HepG2 (cell line): ENCODE data around the gene ATP2A3. TPM values are rescaled to one million over a fixed set of nuclear protein-coding genes. Genes with fewer than 3 reads are reported as not detected.

ENCODE experiments used
- FOXK2 ChIP-seq: fragments of 450-650 bp; IDR thresholded peaks from 2 replicates; pipeline ENCODE4 v1.6.1; 2016
- JUNB ChIP-seq: sonication (generic); formaldehyde crosslinking; IDR thresholded peaks from 2 replicates; pipeline ENCODE4 v1.8.0; 2022; ENCODE audit warnings: missing genetic modification reagents, mild to moderate bottlenecking, borderline replicate concordance
- KAT8 ChIP-seq: IDR thresholded peaks from 2 replicates; pipeline ENCODE4 v1.6.1; 2016; ENCODE audit warnings: missing genetic modification reagents, missing compliant biosample characterization
- POLR2A ChIP-seq, 2 experiments: IDR thresholded peaks; 2 replicates each; pipeline ENCODE4 v1.6.1; 2011; ENCODE audit warnings: low read depth in 2 of 2, low read length in 2 of 2, mild to moderate bottlenecking in 1 of 2, moderate library complexity in 1 of 2; ENCODE audit not compliant: insufficient read depth in 1 of 2
- SMC3 ChIP-seq: IDR thresholded peaks from 2 replicates; pipeline ENCODE4 v1.6.1; 2011; ENCODE audit warnings: low read length, improper control_type of control experiment
- STAG1 ChIP-seq: sonication (generic); formaldehyde crosslinking; IDR thresholded peaks from 2 replicates; pipeline ENCODE4 v1.4.0; 2020; ENCODE audit warnings: missing genetic modification reagents
- SYNCRIP ChIP-seq: fragments of 200-400 bp; formaldehyde crosslinking; IDR thresholded peaks from 2 replicates; pipeline ENCODE4 v1.6.1; 2018; ENCODE audit warnings: mild to moderate bottlenecking, low read depth, low read length; ENCODE audit not compliant: insufficient read depth
- ZFX ChIP-seq: sonication (generic); formaldehyde crosslinking; IDR thresholded peaks from 2 replicates; pipeline ENCODE4 v1.4.0; 2020; ENCODE audit warnings: mild to moderate bottlenecking, low read depth, missing genetic modification reagents, moderate library complexity
- ZNF121 ChIP-seq: sonication (generic); formaldehyde crosslinking; IDR thresholded peaks from 2 replicates; pipeline ENCODE4 v1.5.0; 2020; ENCODE audit warnings: mild to moderate bottlenecking, missing genetic modification reagents
- ZNF225 ChIP-seq: sonication (generic); formaldehyde crosslinking; IDR thresholded peaks from 2 replicates; pipeline ENCODE4 v1.4.0; 2020; ENCODE audit warnings: mild to moderate bottlenecking, missing genetic modification reagents
- ZNF552 ChIP-seq: sonication (generic); formaldehyde crosslinking; IDR thresholded peaks from 2 replicates; pipeline ENCODE4 v1.9.0; 2022; ENCODE audit warnings: missing genetic modification reagents, mild to moderate bottlenecking, borderline replicate concordance
- ZNF564 ChIP-seq: sonication (generic); formaldehyde crosslinking; IDR thresholded peaks from 2 replicates; pipeline ENCODE4 v1.8.1; 2023; ENCODE audit warnings: mild to moderate bottlenecking, missing genetic modification reagents
- ZNF768 ChIP-seq: sonication (generic); formaldehyde crosslinking; IDR thresholded peaks from 2 replicates; pipeline ENCODE4 v1.4.0; 2020; ENCODE audit warnings: missing genetic modification reagents
- polyA plus RNA-seq, 8 experiments: library from polyadenylated mRNA; depleted of rRNA in 3 of 8; stranded (reverse) in 7 of 8; unstranded in 1 of 8; fragments of >200 nt; fragmentation: Illumina TruSeq in 4 of 8; extraction: Trizol in 4 of 8; gene quantifications; 2 replicates each; pipeline versions ENCODE4 v1.2.1 to v1.2.3, GENCODE V29; 2011 to 2016; ENCODE audit warnings: low read depth in 4 of 8, missing spikeins in 1 of 8, mixed read lengths in 1 of 8; ENCODE audit not compliant: insufficient read depth in 1 of 8
- total RNA-seq, 5 experiments: library from RNA; depleted of rRNA; stranded (reverse); fragments of >200 nt; fragmentation: Illumina TruSeq; extraction: Trizol; gene quantifications; 2 replicates each; pipeline ENCODE4 v1.2.3, GENCODE V29; 2016; ENCODE audit warnings: low read depth in 1 of 5
- TF ChIP-seq, protein P1 (sequence below): sonication (generic); formaldehyde crosslinking; IDR thresholded peaks from 2 replicates; pipeline ENCODE4 v1.5.0; 2020; ENCODE audit warnings: mild to moderate bottlenecking, missing genetic modification reagents, moderate library complexity
- TF ChIP-seq, protein P2 (sequence below), 2 experiments: sonication (generic) in 1 of 2; formaldehyde crosslinking in 1 of 2; IDR thresholded peaks; 2 replicates each; pipeline versions ENCODE4 v1.4.0 to v1.6.1; 2018 to 2020; ENCODE audit warnings: missing genetic modification reagents in 2 of 2, borderline replicate concordance in 1 of 2, low read depth in 1 of 2, mild to moderate bottlenecking in 1 of 2, missing biosample characterization in 1 of 2
- TF ChIP-seq, protein P3 (sequence below): sonication (generic); formaldehyde crosslinking; IDR thresholded peaks from 2 replicates; pipeline ENCODE4 v1.4.0; 2020; ENCODE audit warnings: mild to moderate bottlenecking, missing genetic modification reagents
- TF ChIP-seq, protein P4 (sequence below): IDR thresholded peaks from 2 replicates; pipeline ENCODE4 v1.6.1; 2012; ENCODE audit warnings: inconsistent platforms
- TF ChIP-seq, protein P5 (sequence below): sonication (generic); formaldehyde crosslinking; IDR thresholded peaks from 2 replicates; pipeline ENCODE4; 2020; ENCODE audit warnings: missing genetic modification reagents, mild to moderate bottlenecking, borderline replicate concordance
- TF ChIP-seq, protein P6 (sequence below): sonication (generic); formaldehyde crosslinking; IDR thresholded peaks from 2 replicates; pipeline ENCODE4 v1.4.0; 2020; ENCODE audit warnings: missing genetic modification reagents

ATP2A3 gene
- total and polyA plus RNA-seq, 2 of the 13 experiments (the other 11 are each of a cell fraction or from before 2014, with no cell fraction given), result 0.07 TPM; not detected in 1

DNA sequence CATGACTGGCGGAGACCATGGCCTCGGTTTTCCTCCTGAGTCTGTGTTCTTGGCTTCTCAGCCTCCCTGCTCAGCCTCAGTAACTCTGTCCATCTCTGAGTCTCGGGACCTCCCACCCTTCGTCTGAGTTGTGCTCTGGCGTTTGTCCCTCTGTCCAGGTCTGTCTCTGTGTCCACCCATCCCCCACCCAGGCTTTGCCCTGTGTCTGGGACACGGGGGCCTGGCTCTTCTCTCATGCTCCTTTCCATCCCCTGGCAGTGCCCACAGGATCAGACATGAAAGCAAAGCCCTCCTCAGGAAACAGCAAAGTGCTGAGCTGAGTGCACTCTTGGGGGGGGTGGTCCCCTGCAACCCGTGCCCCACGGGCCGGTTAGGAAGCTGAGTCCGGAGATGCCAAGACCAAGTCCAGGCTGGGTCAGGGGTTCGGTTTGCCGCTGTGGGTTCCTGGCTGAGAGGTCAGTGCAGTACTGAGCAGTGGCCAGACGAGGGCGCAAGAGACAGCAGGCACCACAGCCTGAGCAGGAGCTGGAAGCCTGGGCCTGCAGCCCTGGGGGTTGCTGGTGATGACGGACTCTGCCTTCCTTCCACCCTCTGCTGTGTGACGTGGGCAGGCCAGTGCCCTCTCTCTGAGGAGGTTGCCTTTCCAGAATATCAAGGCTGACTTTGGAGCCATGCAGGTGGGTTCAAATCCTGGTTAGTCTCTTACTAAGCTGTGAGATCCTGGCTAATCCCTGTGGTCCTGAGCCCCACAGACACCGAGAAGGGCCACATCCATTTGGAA lies 50.5 kb downstream of the ATP2A3 start (continued):
- peak; percentile 61 for TF ChIP-seq ZFX (CRISPR knock-in tag)
- TF ChIP-seq, protein P1, sequence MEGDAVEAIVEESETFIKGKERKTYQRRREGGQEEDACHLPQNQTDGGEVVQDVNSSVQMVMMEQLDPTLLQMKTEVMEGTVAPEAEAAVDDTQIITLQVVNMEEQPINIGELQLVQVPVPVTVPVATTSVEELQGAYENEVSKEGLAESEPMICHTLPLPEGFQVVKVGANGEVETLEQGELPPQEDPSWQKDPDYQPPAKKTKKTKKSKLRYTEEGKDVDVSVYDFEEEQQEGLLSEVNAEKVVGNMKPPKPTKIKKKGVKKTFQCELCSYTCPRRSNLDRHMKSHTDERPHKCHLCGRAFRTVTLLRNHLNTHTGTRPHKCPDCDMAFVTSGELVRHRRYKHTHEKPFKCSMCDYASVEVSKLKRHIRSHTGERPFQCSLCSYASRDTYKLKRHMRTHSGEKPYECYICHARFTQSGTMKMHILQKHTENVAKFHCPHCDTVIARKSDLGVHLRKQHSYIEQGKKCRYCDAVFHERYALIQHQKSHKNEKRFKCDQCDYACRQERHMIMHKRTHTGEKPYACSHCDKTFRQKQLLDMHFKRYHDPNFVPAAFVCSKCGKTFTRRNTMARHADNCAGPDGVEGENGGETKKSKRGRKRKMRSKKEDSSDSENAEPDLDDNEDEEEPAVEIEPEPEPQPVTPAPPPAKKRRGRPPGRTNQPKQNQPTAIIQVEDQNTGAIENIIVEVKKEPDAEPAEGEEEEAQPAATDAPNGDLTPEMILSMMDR (CRISPR knock-in tag), result peak; percentile 99
- TF ChIP-seq STAG1, result peak; percentile 97
- TF ChIP-seq, protein P2, sequence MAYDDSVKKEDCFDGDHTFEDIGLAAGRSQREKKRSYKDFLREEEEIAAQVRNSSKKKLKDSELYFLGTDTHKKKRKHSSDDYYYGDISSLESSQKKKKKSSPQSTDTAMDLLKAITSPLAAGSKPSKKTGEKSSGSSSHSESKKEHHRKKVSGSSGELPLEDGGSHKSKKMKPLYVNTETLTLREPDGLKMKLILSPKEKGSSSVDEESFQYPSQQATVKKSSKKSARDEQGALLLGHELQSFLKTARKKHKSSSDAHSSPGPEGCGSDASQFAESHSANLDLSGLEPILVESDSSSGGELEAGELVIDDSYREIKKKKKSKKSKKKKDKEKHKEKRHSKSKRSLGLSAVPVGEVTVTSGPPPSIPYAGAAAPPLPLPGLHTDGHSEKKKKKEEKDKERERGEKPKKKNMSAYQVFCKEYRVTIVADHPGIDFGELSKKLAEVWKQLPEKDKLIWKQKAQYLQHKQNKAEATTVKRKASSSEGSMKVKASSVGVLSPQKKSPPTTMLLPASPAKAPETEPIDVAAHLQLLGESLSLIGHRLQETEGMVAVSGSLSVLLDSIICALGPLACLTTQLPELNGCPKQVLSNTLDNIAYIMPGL (CRISPR knock-in tag; IDR thresholded peaks at IDR 0.05; ENCODE audit: borderline replicate concordance in 1 of 2, low read depth in 1 of 2), result 0 out of 4 replicates have a peak, but pooled peaks of 1 of the 2 experiments have one; percentile 47
- TF ChIP-seq ZNF225 (CRISPR knock-in tag), result peak; percentile 48; the same call in 1 of the 2 replicates
- TF ChIP-seq POLR2A (IDR thresholded peaks at IDR 0.05; ENCODE audit: insufficient read depth in 1 of 2, low read depth in 2 of 2, low read length in 2 of 2), result no peak
- TF ChIP-seq, protein P3, sequence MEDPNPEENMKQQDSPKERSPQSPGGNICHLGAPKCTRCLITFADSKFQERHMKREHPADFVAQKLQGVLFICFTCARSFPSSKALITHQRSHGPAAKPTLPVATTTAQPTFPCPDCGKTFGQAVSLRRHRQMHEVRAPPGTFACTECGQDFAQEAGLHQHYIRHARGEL (CRISPR knock-in tag), result 0 out of 2 replicates have a peak, but pooled peaks have one; percentile 20
- no peak for TF ChIP-seq JUNB (CRISPR knock-in tag)
- TF ChIP-seq ZNF552 (CRISPR knock-in tag), result no peak
- TF ChIP-seq, protein P4, sequence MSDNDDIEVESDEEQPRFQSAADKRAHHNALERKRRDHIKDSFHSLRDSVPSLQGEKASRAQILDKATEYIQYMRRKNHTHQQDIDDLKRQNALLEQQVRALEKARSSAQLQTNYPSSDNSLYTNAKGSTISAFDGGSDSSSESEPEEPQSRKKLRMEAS, result peak; percentile 24; the same call in 1 of the 2 replicates
- TF ChIP-seq KAT8, result 0 out of 2 replicates have a peak, but pooled peaks have one; percentile 37
- TF ChIP-seq, protein P5, sequence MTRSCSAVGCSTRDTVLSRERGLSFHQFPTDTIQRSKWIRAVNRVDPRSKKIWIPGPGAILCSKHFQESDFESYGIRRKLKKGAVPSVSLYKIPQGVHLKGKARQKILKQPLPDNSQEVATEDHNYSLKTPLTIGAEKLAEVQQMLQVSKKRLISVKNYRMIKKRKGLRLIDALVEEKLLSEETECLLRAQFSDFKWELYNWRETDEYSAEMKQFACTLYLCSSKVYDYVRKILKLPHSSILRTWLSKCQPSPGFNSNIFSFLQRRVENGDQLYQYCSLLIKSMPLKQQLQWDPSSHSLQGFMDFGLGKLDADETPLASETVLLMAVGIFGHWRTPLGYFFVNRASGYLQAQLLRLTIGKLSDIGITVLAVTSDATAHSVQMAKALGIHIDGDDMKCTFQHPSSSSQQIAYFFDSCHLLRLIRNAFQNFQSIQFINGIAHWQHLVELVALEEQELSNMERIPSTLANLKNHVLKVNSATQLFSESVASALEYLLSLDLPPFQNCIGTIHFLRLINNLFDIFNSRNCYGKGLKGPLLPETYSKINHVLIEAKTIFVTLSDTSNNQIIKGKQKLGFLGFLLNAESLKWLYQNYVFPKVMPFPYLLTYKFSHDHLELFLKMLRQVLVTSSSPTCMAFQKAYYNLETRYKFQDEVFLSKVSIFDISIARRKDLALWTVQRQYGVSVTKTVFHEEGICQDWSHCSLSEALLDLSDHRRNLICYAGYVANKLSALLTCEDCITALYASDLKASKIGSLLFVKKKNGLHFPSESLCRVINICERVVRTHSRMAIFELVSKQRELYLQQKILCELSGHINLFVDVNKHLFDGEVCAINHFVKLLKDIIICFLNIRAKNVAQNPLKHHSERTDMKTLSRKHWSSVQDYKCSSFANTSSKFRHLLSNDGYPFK, result peak; percentile 51; the same call in 1 of the 2 replicates
- TF ChIP-seq ZNF121 (CRISPR knock-in tag), result peak; percentile 59
- TF ChIP-seq ZNF768 (CRISPR knock-in tag), result peak; percentile 27; the same call in 1 of the 2 replicates
- peak; percentile 68; the same call in 1 of the 2 replicates for TF ChIP-seq SMC3
- no peak for TF ChIP-seq SYNCRIP
- TF ChIP-seq FOXK2, result no peak
- TF ChIP-seq ZNF564 (CRISPR knock-in tag), result no peak
- TF ChIP-seq, protein P6, sequence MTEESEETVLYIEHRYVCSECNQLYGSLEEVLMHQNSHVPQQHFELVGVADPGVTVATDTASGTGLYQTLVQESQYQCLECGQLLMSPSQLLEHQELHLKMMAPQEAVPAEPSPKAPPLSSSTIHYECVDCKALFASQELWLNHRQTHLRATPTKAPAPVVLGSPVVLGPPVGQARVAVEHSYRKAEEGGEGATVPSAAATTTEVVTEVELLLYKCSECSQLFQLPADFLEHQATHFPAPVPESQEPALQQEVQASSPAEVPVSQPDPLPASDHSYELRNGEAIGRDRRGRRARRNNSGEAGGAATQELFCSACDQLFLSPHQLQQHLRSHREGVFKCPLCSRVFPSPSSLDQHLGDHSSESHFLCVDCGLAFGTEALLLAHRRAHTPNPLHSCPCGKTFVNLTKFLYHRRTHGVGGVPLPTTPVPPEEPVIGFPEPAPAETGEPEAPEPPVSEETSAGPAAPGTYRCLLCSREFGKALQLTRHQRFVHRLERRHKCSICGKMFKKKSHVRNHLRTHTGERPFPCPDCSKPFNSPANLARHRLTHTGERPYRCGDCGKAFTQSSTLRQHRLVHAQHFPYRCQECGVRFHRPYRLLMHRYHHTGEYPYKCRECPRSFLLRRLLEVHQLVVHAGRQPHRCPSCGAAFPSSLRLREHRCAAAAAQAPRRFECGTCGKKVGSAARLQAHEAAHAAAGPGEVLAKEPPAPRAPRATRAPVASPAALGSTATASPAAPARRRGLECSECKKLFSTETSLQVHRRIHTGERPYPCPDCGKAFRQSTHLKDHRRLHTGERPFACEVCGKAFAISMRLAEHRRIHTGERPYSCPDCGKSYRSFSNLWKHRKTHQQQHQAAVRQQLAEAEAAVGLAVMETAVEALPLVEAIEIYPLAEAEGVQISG, result peak; percentile 36; the same call in 1 of the 2 replicates
